ENCODE results near the gene INPP5D.
"Not testable (repeated sequence)": the region's sequence is repeated elsewhere in the genome, so short reads cannot be mapped to it uniquely, and the experiment has no call there.

INPP5D gene

DNA sequence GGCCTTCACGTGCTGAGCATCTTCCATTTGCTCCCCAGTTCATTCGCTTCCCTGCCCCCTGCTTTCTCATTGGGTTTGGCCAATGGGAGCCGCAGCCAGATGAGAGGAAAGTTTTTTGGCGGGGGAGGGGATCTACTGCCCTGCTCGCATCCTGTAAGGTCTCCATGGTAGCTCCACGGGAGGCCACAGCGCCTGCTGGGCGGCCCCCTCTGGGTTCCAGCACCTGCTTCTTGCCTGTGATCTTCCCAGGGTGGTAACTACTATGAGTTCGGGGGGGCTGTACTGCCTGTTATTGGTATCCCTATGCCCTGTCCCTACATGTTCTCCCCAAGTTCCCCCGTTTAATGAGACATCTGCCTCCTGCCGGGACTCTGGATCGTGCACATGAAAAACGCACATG is 57.2 kb downstream of the INPP5D start:
- peak; percentile 28 for DNase-seq (ENCODE audit: low spot score)

DNA sequence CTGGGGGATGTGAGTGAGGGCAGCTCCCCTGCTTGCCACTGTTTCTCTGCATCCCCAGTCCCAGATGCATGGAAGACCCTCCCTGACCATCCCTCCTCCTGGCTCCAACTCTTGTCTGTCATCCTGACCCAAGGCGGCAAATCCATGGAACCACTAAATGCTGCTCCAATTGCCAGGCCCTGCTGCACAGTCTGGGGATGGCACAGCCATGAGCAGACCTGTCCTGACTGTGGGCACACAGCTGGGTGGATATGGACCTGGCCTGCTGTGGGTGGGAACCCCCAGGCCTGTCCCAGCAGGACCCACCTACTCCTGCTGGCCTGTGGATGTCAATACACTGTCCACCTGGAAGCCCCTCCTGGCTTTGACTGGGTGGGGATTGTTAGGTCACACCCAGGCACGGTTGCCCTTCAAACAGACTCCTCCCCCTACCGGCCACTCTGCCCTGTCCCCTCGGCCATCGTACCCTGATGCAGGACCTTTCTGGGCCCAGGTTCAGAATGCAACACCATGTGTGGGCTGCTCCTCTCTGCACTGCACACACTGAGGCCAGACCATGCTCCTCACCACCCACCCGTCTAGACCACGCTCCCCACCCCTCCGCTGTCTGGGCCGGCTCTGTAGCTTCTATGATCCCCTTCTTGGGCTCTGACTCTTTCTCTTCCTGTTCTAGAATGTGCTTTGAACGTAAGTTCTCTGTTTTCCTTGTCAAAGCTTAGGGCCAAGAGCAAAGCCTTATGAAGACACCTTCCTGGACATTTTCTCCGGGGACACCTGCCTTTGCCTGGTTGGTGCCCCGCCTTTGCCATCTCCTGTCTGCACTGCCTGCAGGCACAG is 57.9 kb downstream of the INPP5D start:
- DNase-seq (ENCODE audit: low spot score), result no peak

DNA sequence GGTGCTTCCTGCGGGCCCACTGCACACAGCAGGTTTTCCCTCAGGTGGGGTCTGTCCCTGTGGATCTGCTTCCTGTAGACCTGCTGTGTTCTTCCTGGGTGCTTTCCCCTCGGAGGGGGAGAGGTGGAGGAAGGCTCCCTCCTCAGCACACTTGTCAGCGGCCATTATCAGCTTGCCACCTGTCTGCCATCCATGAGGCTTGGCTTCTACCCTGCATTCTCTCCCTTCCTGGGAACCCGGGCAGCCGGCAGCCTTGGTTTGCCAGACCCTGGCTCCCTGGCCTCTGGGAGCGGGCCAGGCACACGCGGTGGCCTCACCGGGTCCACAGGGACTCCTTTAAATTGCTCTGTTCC is 58.5 kb downstream of the INPP5D start:
- peak; percentile 2 for DNase-seq (ENCODE audit: low spot score)

DNA sequence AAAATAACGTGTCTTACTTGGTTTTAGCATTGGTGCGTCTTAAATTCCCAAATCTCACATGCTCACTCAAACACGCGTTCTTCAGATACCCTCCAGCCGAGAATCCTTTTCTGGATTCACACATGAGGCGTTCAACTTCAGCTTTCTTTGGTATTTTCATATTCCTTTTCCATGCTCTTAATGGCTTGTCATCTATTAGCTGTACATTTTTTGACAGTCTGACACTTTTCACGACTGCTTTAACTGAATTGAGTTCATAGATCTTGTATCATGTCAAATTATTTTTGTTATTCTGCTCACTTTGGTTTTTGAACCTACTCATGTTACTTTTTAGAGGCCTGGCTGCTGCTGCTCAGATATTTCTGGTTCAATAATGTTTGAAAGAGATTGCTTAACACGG is 59.0 kb downstream of the INPP5D start:
- DNase-seq (ENCODE audit: low spot score), result no peak

DNA sequence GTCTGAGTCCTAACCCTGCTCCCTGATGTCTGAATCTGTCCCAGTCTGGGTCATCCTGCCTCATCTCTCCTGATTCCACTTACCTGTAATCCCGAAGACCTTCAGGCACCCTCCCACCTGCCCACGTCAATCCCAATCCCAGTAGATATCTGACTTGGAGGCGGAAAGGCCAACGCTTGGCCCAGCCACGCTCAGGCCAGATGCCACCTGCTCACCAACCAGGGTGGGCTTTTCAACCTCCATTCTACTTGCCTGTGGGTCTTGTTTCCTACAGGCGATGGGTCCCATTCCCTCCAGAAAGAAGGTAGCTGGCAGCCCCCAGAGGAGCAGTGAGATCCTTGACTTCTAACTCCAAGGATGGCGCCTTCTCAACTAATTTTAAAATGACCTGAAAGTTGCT is 59.7 kb downstream of the INPP5D start:
- no peak for DNase-seq (ENCODE audit: low spot score)

DNA sequence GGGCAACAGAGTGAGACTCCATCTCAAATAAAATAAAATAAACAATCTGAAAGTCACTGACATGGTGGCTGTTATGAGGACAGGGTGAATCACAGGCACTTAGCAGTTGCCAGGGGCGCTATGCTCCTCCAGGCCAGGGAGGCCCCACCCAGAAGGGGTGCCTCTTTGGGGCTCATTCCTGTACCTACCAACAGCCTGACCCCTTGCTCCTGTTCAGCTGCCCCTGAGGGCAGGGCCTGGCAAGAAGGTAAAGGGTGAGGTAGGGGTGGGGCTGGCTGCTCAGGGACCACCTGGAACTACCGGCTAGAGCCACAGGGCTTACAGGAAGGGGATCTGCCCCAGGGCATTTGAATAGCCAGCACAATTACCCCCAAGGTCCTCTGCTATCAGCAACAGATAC is 60.3 kb downstream of the INPP5D start:
- DNase-seq (ENCODE audit: low spot score), result no peak

GRCh38 chr2:233121856-233122255 is 61.7 kb downstream of the INPP5D start:
- DNase-seq (ENCODE audit: low spot score), result no peak

GRCh38 chr2:233122541-233122940 is 62.4 kb downstream of the INPP5D start:
- DNase-seq (ENCODE audit: low spot score), result no peak

DNA sequence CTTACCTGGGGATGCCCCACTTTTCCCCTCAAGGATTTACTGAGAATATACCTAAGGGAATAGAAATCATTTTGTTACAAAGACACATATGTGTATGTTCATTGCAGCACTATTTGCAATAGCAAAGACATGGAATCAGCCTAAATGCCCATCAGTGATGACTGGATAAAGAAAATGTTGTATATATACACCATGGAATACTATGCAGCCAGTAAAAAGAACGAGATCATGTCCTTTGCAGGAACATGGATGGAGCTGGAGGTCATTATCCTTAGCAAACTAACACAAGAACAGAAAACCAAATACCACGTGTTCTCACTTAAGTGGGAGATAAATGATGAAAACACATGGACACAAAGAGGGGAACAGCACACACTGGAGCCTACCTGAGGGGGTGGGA is 63.4 kb downstream of the INPP5D start:
- DNase-seq (ENCODE audit: low spot score), result not testable (repeated sequence)

- no peak for DNase-seq (ENCODE audit: low spot score)
Observed at GRCh38 chr2:233124421-233125080, 64.4 kb downstream of the INPP5D start.

GRCh38 chr2:233125455-233126065 is 65.4 kb downstream of the INPP5D start:
- DNase-seq (ENCODE audit: low spot score), result no peak

DNA sequence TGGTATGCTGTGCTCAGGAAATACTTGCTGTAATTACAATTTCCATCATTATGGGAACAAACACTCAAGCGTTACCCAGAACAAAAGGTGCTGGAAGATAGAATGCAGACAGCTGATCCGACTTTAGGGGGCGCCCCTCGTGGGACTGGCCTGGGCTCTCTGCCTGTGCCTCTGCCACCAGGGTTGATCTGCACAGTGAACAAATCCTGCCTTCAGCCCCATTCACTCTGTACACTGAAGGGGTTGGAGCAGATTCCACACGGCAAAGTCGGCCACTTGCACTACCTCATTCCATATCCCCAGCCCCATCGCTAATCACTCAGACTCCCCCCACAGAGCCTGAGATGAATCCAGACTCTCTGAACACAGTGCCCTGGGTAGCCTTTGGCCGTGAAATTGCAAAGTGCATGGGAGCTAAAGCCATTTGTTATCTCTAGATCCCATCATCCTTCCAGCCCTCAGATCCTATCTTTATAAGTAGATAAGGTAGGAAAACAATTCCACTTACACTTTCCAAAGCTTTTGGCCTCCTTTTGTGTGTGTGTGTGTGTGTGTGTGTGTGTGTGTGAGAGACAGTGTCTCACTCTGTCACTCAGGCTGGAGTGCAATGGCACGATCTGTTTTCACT is 69.3 kb downstream of the INPP5D start:
- DNase-seq (ENCODE audit: low spot score), result peak; percentile 80

GRCh38 chr2:233130024-233130423 is 69.9 kb downstream of the INPP5D start:
- DNase-seq (ENCODE audit: low spot score), result no peak

DNA sequence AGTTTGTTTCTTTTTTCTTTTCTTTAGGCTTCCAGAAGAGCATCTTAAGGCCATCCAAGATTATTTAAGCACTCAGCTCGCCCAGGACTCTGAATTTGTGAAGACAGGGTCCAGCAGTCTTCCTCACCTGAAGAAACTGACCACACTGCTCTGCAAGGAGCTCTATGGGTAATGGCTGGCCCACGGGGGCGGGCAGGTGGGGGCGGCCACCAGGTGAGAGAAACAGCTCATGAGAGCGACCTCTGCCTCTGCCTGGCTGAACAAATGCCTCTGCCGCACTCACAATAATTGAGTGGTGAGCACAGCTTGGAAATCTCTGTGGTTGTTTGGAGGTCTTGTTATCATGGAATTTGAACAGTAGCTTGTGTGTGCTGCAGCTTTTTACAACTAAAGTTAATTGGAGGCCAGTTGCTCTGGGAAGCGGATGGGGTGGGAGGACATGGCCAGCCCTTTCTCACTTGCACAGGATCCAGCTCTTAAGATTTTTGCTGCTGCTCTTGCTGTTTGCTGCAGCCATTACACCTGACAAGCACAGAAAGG is 70.4 kb downstream of the INPP5D start:
- no peak for DNase-seq (ENCODE audit: low spot score)

GRCh38 chr2:233131936-233132720 is 72.0 kb downstream of the INPP5D start:
- DNase-seq (ENCODE audit: low spot score), result no peak

DNA sequence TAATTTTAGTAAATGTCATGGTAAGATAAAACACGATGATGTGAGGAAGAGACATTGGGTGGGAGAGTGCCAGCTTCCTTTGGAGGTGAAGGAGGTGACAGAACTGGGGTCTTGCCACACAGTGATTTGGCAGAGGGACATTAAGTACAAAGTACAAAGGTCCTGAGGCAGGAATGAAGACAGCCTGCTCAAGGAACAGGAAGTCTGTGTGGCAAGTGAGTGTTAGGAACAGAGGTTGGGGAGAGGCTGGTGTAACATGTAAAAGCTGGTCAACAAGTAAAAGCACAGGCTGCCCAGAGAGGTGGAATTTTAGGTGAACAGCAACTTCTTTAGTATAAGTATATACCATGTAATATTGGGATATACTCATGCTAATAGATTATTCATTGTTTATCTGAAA is 73.1 kb downstream of the INPP5D start:
- DNase-seq (ENCODE audit: low spot score), result no peak

DNA sequence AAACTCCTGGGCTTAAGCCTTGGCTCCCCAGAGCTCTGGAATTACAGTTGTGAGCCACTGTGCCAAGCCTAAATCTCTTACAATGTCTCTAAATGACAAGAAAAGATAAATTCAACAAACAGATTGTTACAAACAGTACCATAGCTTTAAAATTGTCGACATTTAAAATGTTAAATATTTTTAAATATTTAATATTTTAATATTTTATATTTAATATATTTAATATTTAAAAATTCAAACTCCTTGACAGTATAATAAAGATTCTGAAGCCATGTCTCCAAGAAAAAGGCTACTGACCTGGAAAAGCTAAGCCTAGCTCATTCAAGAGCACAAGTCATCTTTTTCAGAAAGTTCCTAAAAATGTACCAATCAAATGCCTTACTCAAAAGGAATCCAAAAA is 75.3 kb downstream of the INPP5D start:
- DNase-seq (ENCODE audit: low spot score), result no peak

GRCh38 chr2:233137040-233137439 is 76.9 kb downstream of the INPP5D start:
- DNase-seq (ENCODE audit: low spot score), result no peak

- DNase-seq (ENCODE audit: low spot score), result no peak
Observed at GRCh38 chr2:233140077-233140585, 80.0 kb downstream of the INPP5D start.

GRCh38 chr2:233140978-233141377 is 80.8 kb downstream of the INPP5D start:
- DNase-seq (ENCODE audit: low spot score), result no peak

- no peak for DNase-seq (ENCODE audit: low spot score)
Observed at GRCh38 chr2:233141901-233142300, 81.8 kb downstream of the INPP5D start.

All from iPS-NIHi11 (cell line).